ENCODE data around the gene PQBP1.

DNA sequence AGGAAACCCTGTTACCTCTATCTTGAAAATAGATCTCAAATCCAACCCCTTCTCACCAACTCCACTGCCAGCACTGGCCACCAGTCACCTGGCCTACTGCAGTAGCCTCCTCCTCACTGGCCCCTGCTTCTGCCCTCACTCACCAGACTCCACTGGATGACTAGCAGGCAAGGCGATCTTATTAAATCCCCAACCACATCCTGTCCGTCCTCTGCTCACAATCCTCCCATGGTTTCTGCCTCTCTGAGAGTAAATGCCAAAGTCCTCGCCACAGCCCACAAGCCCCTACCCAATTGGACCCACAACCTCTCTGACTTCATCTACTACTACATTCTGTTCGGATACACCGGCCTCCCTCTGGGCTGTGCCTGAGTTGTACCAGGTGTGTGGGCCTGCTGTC is 26.5 kb downstream of the PQBP1 start:
- TF ChIP-seq, protein P1, sequence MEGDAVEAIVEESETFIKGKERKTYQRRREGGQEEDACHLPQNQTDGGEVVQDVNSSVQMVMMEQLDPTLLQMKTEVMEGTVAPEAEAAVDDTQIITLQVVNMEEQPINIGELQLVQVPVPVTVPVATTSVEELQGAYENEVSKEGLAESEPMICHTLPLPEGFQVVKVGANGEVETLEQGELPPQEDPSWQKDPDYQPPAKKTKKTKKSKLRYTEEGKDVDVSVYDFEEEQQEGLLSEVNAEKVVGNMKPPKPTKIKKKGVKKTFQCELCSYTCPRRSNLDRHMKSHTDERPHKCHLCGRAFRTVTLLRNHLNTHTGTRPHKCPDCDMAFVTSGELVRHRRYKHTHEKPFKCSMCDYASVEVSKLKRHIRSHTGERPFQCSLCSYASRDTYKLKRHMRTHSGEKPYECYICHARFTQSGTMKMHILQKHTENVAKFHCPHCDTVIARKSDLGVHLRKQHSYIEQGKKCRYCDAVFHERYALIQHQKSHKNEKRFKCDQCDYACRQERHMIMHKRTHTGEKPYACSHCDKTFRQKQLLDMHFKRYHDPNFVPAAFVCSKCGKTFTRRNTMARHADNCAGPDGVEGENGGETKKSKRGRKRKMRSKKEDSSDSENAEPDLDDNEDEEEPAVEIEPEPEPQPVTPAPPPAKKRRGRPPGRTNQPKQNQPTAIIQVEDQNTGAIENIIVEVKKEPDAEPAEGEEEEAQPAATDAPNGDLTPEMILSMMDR (IDR thresholded peaks at IDR 0.05; ENCODE audit: low read depth, low read length): no peak
- TF ChIP-seq POLR2A (IDR thresholded peaks at IDR 0.05; ENCODE audit: extremely low read depth, insufficient read length) (no peak), MYC (IDR thresholded peaks at IDR 0.05; ENCODE audit: low read depth, low read length) (no peak)
- TF ChIP-seq, protein P2, sequence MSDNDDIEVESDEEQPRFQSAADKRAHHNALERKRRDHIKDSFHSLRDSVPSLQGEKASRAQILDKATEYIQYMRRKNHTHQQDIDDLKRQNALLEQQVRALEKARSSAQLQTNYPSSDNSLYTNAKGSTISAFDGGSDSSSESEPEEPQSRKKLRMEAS (IDR thresholded peaks at IDR 0.05; ENCODE audit: low read depth, low read length): no peak
